ENCODE data around the gene PRSS2.

DNA sequence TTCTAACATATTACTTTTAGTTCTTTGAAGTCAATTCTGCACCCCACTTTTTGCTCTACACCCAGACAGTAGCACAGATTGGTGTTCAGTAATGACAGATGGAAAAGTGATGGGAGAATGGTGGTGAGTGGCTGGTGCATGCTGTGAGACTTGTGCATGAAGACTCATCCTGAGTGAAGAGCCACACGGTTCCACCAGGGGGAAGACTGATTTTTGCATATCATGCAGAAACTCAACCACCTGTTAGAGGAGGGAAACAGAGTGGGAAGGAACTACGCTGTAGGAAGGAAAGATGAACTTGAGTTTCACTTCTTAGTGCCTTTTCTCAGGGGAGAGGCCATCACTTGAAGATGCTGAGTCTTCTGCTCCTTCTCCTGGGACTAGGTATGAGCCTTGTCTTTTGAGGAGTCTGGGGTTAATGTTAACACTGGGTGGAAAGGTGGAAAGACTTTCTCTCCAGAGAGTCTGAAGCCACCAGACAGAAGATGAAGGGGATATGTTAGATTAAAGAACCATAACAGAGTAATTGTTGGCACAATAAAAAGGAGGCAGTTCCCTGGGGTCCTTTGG lies 30.8 kb upstream of the PRSS2 start:
- TF ChIP-seq, protein P1, sequence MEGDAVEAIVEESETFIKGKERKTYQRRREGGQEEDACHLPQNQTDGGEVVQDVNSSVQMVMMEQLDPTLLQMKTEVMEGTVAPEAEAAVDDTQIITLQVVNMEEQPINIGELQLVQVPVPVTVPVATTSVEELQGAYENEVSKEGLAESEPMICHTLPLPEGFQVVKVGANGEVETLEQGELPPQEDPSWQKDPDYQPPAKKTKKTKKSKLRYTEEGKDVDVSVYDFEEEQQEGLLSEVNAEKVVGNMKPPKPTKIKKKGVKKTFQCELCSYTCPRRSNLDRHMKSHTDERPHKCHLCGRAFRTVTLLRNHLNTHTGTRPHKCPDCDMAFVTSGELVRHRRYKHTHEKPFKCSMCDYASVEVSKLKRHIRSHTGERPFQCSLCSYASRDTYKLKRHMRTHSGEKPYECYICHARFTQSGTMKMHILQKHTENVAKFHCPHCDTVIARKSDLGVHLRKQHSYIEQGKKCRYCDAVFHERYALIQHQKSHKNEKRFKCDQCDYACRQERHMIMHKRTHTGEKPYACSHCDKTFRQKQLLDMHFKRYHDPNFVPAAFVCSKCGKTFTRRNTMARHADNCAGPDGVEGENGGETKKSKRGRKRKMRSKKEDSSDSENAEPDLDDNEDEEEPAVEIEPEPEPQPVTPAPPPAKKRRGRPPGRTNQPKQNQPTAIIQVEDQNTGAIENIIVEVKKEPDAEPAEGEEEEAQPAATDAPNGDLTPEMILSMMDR (IDR thresholded peaks at IDR 0.05; ENCODE audit: poor library complexity), result no peak
- no peak for TF ChIP-seq EZH2phosphoT487 (IDR thresholded peaks at IDR 0.05; ENCODE audit: low read depth, severe bottlenecking, unreplicated experiment)

Data from hepatocyte (in vitro differentiated cells).